ENCODE data around the gene CLCN5.
A peak's percentile ranks its signal among the peaks of the same experiment; 100 is the strongest.

The CLCN5 gene

DNA sequence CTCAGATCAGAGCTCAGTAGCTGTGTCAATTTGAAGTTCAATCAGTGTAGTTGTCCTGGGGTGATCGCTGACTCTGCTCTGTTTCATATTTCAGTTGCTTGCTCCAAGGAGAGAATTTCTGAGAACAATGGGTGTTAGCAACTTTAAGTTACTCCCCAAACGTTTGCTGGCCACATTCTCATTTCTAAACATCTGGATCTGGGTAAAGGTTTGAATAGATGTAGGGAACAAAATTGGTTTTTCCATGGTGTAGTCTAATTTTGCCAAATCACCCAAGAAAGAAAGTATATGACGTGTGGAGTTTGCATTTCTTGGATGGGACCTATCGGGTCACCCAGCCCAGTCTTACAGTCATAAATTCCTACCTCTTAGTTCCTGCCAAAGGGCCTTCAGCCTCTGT, 174.7 kb downstream of the CLCN5 start:
- DNase-seq, result no peak

DNA sequence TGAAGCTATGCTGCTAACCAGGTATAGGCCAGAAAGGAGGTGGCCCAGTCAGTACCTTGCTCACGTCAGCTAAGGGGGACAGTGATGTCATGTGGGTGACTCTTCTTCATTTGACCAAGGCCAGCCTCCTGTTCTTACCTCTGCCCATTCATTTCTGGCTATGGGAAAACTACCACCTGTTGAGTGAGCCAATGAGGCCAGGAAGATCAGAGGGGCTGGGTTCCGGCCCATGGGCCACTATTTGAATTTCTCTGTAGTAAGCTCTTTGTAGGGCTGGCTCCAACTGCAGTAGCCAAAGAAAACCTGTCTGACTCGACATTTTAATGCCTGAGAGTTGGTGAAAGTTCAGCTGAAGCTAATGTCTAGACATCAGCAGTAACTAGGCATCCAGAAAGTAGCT, 175.8 kb downstream of the CLCN5 start:
- no peak for DNase-seq

DNA sequence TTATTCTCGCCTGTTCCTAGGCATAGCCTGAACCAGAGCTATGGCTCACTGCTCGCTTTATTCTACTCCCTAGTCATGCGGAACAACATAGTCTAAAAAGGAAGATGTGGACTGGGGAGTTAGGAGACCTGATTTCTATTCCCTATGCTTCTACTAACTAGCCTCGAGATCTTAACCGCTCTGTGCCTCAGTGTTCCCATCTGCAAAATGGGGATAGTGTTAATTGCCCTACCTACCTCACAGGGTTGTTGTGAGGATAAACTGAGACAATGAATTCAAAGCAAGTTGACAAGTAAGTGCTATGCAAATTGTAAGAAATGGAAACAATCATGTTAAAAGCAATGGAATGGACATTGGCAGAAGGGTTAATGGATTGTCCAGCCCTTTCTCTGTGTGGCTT, 176.4 kb downstream of the CLCN5 start:
- DNase-seq, result no peak

DNA sequence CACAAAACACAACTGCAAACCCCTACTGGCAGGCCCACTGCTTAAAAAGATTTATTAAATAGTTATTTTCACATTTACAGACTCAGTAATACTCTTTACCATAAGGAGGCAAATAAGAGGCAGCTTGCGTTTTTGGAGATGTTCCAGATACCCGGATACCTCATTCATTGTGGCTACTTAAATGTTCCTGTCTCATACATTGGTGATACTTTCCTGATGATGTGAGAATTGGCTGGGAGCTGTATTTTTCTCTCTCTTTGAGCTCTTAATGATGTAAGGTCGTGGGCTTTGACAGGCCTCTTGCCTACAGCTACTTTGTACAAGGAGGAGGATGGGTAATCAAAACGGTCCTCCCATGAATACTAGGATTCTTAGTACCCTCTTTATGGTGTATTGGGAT, 176.9 kb downstream of the CLCN5 start:
- DNase-seq, result no peak

DNA sequence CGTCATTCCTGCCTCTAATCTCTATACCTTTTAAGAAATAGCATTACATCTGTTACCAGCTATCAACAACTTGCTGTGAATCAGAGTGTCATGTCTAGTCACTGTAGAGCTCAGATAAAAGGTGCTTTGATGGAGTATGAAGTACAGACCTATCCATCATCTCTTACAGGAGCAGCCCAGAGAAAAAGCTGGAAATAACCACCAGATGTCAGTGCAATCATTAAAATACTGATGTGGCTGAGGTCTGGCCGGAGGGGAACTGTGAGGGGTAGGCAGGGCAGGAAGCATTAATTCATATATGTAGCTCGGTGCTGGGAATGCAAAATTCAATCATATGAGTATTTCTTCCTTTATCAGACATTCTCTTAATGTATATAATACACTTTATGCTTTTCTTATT, 177.8 kb downstream of the CLCN5 start:
- no peak for DNase-seq

DNA sequence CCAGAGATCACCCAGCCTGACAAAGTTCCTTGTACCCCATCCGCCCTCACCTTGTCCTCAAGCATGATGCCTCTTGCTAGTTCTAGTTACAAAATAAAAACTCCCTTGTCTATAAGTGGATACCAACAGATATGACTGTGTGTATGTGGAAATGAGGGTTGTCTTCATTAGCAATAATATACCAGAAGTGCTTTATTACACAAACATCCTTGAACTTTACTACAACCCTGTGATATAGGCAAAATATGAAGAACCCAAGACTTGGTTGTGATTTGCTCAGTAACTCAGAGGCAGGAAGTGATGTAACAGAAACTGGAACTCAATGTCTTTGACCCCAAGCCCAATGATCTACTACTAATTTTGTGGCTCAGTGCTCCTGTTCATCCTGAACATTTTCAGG, 180.8 kb downstream of the CLCN5 start:
- DNase-seq, result no peak

DNA sequence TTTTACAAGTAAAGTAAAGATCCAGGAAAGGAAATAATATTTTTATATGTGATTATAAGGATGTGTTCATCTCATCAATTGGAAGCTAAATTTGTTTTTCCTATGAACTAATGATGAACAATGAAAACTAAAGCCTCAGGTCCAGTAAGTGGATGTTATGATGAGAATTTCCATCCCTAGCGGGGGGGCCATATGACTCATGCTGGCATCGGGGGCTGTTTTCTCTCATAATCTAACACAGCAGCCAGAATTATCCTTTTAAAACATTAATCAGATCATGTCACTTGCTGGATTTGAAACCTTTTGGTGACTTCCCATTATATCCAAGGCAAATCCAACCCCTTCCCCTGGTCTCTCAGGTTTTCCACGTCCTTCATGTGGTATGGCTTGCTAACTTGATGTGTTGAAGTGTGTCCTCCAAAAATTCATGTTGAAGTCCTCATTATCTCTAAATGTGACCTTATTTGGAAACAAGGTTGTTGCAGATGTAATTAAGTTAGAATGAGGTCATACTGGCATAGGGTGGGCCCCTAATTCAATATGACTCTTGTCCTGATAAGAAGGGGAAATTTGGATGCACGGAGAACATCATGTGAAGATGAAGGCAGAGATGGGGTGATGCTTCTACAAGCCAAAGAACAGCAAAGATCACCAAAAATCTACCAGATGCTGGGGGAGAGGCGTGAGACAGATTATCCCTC, 181.6 kb downstream of the CLCN5 start:
- DNase-seq, result no peak

DNA sequence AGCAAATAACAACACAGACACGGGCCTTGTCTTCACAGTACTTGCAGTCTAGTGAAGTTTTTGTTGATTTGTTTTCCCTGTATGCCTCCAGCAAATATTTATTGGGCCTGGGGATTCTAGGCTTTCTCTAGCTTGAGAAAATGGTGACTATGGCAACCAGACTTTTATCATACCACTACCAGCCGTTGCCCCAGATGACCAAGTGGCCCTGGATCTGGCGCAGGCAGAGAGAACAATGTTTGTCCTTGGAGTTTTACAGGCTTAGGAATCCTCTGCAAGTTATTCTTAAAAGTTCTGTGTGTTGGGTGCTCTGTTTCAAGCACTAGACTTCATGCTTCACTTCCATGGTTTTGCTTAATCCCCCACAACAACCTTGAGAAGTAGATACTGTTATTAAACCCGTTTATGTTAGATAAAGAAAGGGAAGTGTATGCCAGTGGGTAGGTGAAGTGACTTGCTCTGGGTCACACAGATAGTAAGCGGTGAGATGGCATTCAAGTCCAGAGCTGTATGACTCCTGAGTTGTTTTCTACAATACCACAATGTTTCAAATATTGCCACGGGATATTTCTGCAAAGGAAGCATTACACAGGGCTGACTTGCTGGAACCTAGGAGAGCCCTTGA, 183.8 kb downstream of the CLCN5 start:
- DNase-seq, result no peak

DNA sequence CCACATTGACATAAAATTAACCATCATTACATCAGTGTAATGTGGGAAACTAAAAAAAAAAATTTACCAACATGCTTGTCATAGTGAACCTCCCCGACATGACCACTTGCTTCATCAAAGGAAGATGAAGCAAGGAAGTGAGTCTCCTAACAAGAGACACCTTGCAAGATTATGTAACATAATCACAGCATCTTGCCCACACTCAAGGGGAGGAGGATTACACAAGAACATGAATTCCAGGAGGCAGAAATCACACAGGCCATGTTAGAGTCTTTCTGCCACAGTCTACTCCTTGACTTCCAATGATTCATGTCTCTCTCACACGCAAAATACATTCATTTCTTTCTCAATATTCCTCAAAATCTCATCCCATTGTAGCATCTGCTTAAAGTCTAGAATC, 185.1 kb downstream of the CLCN5 start:
- no peak for DNase-seq

DNA sequence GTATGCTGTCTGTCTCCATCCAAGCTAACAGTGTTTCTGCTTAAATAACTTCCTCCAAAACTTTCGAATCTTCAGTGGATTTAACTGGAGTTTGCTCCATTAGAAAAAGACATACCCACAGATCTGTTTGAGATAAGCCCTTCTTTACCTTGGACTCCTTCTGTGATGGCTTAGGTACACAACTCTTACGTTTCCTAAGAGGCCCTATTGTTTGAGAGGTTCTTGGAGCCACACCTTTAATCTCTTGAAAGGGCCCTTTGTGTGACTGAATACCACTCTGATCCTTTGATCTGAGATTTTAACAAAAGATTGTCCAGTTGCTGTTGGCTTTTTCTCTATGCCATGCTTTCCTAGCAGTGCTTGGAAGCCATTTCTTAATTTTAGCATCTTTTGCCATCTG, 185.9 kb downstream of the CLCN5 start:
- DNase-seq, result no peak

DNA sequence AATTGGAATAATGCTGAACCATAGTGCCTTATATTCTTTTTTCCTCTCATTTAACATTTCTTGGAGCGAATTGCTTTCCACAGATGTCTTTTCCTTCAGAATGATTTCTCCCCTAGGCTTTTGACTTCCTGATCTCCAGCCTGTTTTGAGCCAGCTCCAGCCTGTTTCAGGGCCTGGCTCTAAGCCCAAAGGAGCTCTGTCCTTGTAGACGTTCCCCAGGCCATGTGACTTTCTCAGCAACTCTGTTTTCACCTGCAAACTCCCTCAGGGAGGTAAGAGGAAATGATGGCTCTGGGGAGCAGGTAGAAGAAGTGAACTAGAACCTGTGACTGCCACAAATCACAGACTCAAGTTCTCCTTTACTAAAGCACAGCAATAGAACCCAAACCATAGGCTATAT, 189.3 kb downstream of the CLCN5 start:
- DNase-seq, result peak; percentile 26

DNA sequence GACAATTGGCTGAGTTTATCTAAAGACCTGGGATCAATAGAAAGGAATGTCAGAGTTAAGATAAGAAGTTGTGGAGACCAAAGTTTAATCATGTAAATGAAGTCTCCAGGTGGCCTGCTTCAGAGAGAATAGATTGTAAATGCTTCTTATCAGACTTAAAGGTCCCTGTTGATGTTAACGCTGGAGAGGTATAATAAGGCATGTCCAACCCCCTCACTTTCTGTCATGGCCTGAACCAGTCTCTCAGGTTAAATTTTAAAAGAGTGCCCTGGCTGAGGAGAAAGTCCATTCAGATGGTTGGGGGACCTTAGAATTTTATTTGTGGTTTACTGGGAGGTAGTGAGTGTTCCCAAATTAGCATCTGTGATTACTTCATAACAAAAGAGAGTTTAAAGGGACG, 191.7 kb downstream of the CLCN5 start:
- no peak for DNase-seq

DNA sequence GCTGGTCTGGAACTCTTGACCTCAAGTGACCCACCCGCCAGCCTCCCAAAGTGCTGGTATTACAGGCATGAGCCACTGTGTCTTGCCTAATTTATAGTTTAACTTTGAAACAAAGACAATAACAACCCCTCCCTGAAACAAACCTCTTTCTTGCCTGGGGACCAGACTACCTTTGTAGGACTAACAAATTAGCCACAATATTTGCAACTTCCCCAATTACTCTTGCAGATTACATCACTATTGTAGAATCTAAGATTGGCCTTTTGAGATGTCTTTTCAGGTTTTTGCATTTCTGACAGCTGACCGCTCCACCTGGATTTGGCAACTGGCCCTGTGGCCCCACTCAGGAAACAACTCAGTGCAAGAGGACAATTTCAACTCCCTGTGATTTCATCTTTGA, 193.6 kb downstream of the CLCN5 start:
- no peak for DNase-seq

DNA sequence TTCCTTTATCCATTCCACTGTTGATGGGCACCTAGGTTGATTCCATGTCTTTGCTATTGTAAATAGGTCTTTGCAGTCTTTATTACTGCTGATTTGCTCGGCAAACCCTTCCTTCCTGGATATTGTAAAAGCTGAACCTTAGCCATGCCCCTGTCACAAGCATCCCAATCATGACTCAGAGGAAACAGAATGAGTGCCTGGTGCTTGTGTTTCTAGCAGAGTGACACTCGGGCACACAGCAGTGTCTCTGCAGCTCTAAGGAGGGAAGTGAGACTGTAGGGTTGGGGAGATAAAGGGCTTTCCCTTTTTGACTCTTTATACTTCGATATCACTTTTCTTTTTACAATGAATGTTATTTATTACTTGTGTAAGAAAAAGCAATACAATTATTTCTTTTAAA, 195.1 kb downstream of the CLCN5 start:
- no peak for DNase-seq

DNA sequence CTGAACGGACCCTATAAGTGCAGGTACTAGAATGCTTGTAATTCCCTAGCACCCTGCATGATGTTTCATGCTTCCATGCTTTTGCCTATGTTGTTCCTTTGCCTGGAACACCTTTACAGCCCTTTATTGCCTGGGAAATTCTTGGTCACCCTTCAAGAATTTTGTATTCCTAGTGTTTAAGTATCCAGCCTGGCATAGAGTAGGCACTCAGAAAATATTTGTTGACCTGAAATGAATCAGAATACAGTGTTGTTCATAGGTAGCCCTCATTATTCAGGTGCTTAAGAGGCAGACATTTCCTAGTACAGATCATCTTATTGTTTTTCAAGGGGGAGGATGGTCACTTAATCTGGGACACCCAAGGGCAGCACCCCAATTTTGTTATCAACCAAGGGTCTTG, 203.1 kb downstream of the CLCN5 start:
- DNase-seq, result no peak

DNA sequence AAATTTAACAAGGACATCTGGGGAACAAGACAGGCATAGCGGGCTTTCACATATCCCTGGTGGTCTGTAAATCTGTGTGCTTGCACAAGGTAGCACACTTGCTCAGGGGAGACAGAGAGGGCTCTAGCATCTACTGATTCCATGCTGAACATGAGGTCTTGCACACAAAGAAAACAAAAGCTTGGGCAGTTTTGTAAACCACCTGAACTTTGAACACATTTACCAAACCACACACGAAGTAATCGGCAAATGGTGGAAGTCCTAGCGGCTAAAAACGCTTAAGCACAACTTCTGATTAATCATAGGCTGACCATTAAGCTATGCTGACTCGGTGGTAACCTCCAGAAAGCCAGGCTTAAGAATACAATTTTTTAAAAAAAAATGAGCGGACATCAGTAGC, 225.6 kb downstream of the CLCN5 start:
- DNase-seq, result no peak
